Endothelial cell (in vitro differentiated cells): ENCODE measurements around the gene PEX7. TPM values are rescaled to one million over a fixed set of nuclear protein-coding genes. Genes with fewer than 3 reads are reported as not detected.
"Not testable (repeated sequence)": the region's sequence is repeated elsewhere in the genome, so short reads cannot be mapped to it uniquely, and the experiment has no call there.

Experiments used
- DNase-seq: peaks from one replicate; pipeline ENCODE4 v3.0.0; 2021; ENCODE audit warnings: low spot score
- H3K27ac Mint-ChIP-seq: one replicate; pipeline ENCODE4 v1.8.0; 2021; ENCODE audit warnings: mixed read lengths, inconsistent platforms; ENCODE audit not compliant: unreplicated experiment
- H3K27me3 Mint-ChIP-seq: one replicate; pipeline ENCODE4 v1.8.0; 2021; ENCODE audit warnings: mild to moderate bottlenecking, moderate library complexity, mixed read lengths, inconsistent platforms; ENCODE audit not compliant: unreplicated experiment
- H3K36me3 Mint-ChIP-seq: one replicate; pipeline ENCODE4 v1.8.0; 2021; ENCODE audit warnings: mild to moderate bottlenecking, low read depth, mixed read lengths, inconsistent platforms; ENCODE audit not compliant: unreplicated experiment
- H3K4me1 Mint-ChIP-seq: one replicate; pipeline ENCODE4 v1.8.0; 2021; ENCODE audit warnings: mild to moderate bottlenecking, mixed read lengths, inconsistent platforms; ENCODE audit not compliant: unreplicated experiment
- H3K4me3 Mint-ChIP-seq: one replicate; pipeline ENCODE4 v1.8.0; 2021; ENCODE audit warnings: mild to moderate bottlenecking, mixed read lengths, inconsistent platforms; ENCODE audit not compliant: unreplicated experiment
- H3K9me3 Mint-ChIP-seq: one replicate; pipeline ENCODE4 v1.8.0; 2021; ENCODE audit warnings: mixed read lengths, inconsistent platforms; ENCODE audit not compliant: unreplicated experiment
- total RNA-seq: library from RNA; stranded (reverse); fragmentation: NEBNext Ultra II Directional; extraction: Animal tissue kit (Norgen Biotek cat#: 25700); gene quantifications from one replicate; pipeline ENCODE4 v1.2.1, GENCODE V29; 2021; ENCODE audit not compliant: unreplicated experiment
- TF ChIP-seq, protein P1 (sequence below): fragments of 200-600 bp; sonication (generic); IDR thresholded peaks from one replicate; pipeline ENCODE4 v1.5.0; 2021; ENCODE audit warnings: antibody characterized with exemption; ENCODE audit not compliant: unreplicated experiment

The PEX7 gene
- total RNA-seq, 1 donor from 2014 or later = 3.7 TPM

DNA sequence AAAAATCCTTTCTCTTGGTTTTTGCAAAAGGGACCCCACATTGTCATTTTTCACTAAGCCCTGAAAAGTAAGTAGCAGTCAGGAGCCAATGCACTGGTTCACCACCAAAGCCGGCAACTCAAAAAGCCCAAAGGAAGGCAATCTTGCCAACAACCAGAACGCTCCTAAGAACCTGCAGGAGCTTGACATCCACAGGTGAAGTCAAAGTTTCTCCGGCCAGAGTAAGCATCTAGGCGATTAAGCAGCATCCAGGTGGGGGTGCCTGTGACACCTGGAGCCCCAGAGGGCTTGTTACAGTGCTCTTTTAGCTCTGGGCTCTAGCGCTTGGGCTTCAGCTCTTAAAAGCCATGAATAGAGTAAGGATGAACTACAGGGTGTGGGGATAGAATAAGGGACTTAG, 135.8 kb downstream of the PEX7 start:
- H3K36me3 Mint-ChIP-seq = no peaks in the 10 kb centered on the region
- H3K4me3 Mint-ChIP-seq = no peak overlapping the region
- peaks cover 51% of the 10 kb centered on the region for H3K4me1 Mint-ChIP-seq

DNA sequence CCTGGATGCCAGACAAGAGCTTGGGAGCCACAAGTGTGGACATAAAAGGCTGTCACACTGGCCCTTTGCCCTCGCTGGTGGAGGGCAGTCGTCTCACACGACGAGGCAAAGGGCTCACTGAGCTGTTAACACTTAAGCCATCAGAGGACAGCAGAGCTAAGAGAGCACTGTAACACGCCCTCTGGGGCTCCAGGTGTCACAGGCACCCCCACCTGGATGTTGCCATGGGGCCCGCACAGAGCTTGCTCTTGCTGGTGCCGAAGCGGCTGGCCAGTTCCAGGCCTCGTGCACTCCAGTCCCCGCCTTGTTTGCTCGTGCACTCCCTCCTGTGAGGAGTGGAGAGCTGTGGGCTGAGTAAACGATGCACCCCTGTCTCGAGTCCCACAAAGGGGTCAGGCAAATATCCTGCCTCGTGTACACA, 137.1 kb downstream of the PEX7 start:
- Mint-ChIP-seq H3K4me1 (peaks cover 60% of the 10 kb centered on the region), H3K4me3 (no peak overlapping the region), H3K27ac (no peak overlapping the region), H3K9me3 (no peaks in the 10 kb centered on the region), H3K36me3 (no peaks in the 10 kb centered on the region), H3K27me3 (peaks cover 4% of the 10 kb centered on the region)
- TF ChIP-seq, protein P1, sequence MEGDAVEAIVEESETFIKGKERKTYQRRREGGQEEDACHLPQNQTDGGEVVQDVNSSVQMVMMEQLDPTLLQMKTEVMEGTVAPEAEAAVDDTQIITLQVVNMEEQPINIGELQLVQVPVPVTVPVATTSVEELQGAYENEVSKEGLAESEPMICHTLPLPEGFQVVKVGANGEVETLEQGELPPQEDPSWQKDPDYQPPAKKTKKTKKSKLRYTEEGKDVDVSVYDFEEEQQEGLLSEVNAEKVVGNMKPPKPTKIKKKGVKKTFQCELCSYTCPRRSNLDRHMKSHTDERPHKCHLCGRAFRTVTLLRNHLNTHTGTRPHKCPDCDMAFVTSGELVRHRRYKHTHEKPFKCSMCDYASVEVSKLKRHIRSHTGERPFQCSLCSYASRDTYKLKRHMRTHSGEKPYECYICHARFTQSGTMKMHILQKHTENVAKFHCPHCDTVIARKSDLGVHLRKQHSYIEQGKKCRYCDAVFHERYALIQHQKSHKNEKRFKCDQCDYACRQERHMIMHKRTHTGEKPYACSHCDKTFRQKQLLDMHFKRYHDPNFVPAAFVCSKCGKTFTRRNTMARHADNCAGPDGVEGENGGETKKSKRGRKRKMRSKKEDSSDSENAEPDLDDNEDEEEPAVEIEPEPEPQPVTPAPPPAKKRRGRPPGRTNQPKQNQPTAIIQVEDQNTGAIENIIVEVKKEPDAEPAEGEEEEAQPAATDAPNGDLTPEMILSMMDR = no peak
- no peak for DNase-seq

More for the DNA sequence above, 135.8 kb downstream of the PEX7 start:
- Mint-ChIP-seq H3K27ac (peak overlapping the region; percentile 5), H3K27me3 (peaks cover 4% of the 10 kb centered on the region), H3K9me3 (no peaks in the 10 kb centered on the region)
- no peak for DNase-seq
- TF ChIP-seq, protein P1 = no peak

DNA sequence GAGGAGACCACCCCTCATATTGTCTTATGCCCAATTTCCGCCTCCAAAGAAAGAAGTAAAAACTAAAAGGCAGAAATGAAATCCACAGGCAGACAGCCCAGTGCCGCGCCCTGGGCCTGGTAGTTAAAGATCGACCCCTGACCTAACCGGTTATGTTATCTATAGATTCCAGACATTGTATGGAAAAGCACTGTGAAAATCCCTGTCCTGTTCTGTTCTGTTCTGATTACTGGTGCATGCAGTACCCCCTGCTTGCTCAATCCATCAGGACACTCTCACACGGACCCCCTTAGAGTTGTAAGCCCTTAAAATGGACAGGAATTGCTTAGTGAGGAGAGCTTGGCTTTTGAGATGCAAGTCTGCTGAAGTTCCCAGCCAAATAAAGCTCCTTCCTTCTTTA, 137.5 kb downstream of the PEX7 start:
- H3K9me3 Mint-ChIP-seq, DNase-seq, H3K4me3 Mint-ChIP-seq, H3K36me3 Mint-ChIP-seq, H3K27me3 Mint-ChIP-seq, H3K27ac Mint-ChIP-seq: not testable (repeated sequence)
- peaks cover 62% of the 10 kb centered on the region for H3K4me1 Mint-ChIP-seq

DNA sequence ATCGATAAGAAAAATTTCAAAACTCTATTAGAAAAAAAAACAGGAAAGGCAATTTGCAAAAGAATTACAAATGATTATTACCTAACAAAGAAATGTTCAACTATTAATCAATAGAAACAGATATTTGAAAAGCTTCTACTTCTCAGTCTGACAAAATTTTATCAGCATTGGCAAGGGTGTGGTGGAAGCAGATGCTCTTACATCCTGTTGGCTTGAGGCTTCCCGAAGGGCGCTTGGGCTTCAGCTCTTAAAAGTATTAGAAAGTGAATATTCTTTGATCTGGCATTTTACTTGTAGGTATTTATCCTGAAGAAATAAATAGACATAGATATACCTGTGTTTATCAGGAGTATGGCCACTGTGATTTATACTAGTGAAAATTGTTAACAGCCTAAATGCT, 138.4 kb downstream of the PEX7 start:
- no peak for DNase-seq
- no peaks in the 10 kb centered on the region for H3K9me3 Mint-ChIP-seq
- H3K4me3 Mint-ChIP-seq = no peak overlapping the region
- no peaks in the 10 kb centered on the region for H3K36me3 Mint-ChIP-seq
- H3K27ac Mint-ChIP-seq = no peak overlapping the region
- peaks cover 4% of the 10 kb centered on the region for H3K27me3 Mint-ChIP-seq
- peaks cover 58% of the 10 kb centered on the region for H3K4me1 Mint-ChIP-seq
- TF ChIP-seq, protein P1 = no peak

DNA sequence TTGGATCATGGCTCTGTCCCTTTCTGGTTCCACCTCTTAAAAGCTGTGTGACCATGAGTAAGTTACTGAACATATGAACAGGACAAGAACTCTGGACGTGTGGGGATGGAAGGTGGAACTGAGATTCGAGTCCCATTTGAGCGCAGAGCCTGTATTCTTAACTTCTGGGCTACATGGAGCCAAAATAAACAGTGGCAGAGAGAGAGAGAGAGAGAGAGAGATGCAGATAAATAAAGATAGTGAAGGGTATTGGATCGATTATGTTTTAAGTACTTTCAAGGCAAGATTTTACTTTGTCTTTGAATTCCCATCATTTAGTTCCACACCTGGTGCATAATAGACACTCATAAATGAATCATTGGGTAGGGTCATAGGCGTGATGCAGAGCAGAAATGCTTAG, 139.5 kb downstream of the PEX7 start:
- Mint-ChIP-seq H3K27ac (peak overlapping the region; percentile 82), H3K27me3 (peaks cover 4% of the 10 kb centered on the region), H3K4me3 (no peak overlapping the region), H3K4me1 (peaks cover 53% of the 10 kb centered on the region), H3K36me3 (no peaks in the 10 kb centered on the region), H3K9me3 (no peaks in the 10 kb centered on the region)
- no peak for DNase-seq
- TF ChIP-seq, protein P1 = no peak
